ENCODE data around the gene TM9SF1. TPM values are rescaled to one million over a fixed set of nuclear protein-coding genes. Genes with fewer than 3 reads are reported as not detected.

Gene TM9SF1
- total RNA-seq, 3 donors from 2014 or later = 52.3 to 75.7 (median 71.1) TPM

GRCh38 chr14:24160850-24161804 lies 34.1 kb downstream of the TM9SF1 start, which contains the start of gene IRF9:
Gene IRF9 (plus strand): TSS chr14:24161265. CDS start chr14:24162145, 880 bp downstream.
- peaks cover 5% of the 10 kb centered on the region for H3K36me3 ChIP-seq
- no peaks in the 10 kb centered on the region for H3K27me3 ChIP-seq
- H3K27ac ChIP-seq = peak within 1 kb of the TSS; percentile 92 to 98
- peaks cover 0 to 5% of the 10 kb centered on the region in 2 donors for H3K4me1 ChIP-seq
- peak; percentile 93 for DNase-seq (ENCODE audit: low spot score in 2 of 2)
- intact Hi-C loops (cut with DNase I; ENCODE audit: low total_unique reads) = no loop called here
- H3K4me3 ChIP-seq = peak within 1 kb of the TSS; percentile 62 to 92 (median 71)
- TF ChIP-seq POLR2AphosphoS5 (IDR thresholded peaks at IDR 0.05) = peak; percentile 81 to 99 (median 97)
- TF ChIP-seq POLR2A (IDR thresholded peaks at IDR 0.05) = peak; percentile 52
- TF ChIP-seq CTCF (IDR thresholded peaks at IDR 0.05) = peak; percentile 96 to 98 (median 98)
- H3K9me3 ChIP-seq = no peaks in the 10 kb centered on the region

- Histone ChIP-seq H3K27ac (peak overlapping the region; percentile 92 to 98), H3K4me1 (peaks cover 0 to 5% of the 10 kb centered on the region in 2 donors), H3K36me3 (peaks cover 5% of the 10 kb centered on the region), H3K9me3 (no peaks in the 10 kb centered on the region), H3K27me3 (no peaks in the 10 kb centered on the region), H3K4me3 (no peak overlapping the region)
- no peak for DNase-seq (ENCODE audit: low spot score in 2 of 2)
- intact Hi-C loops (cut with DNase I; ENCODE audit: low total_unique reads) = no loop called here
- no peak for TF ChIP-seq POLR2AphosphoS5 (IDR thresholded peaks at IDR 0.05)
- no peak for TF ChIP-seq CTCF (IDR thresholded peaks at IDR 0.05)
- TF ChIP-seq POLR2A (IDR thresholded peaks at IDR 0.05) = no peak
These were observed 34.8 kb downstream of the TM9SF1 start for GRCh38 chr14:24160499-24160849.

- Histone ChIP-seq H3K27me3 (no peaks in the 10 kb centered on the region), H3K9me3 (no peaks in the 10 kb centered on the region), H3K4me3 (no peak overlapping the region), H3K36me3 (peaks cover 5% of the 10 kb centered on the region), H3K4me1 (peaks cover 0 to 5% of the 10 kb centered on the region in 2 donors), H3K27ac (peak overlapping the region; percentile 92 to 98)
- intact Hi-C loops (cut with DNase I; ENCODE audit: low total_unique reads) = no loop called here
- DNase-seq (ENCODE audit: low spot score in 2 of 2) = no peak
- TF ChIP-seq POLR2AphosphoS5 (IDR thresholded peaks at IDR 0.05) (no peak), CTCF (IDR thresholded peaks at IDR 0.05) (no peak), POLR2A (IDR thresholded peaks at IDR 0.05) (no peak)
These were observed 35.3 kb downstream of the TM9SF1 start for GRCh38 chr14:24159777-24160498.

- Histone ChIP-seq H3K9me3 (no peaks in the 10 kb centered on the region), H3K27ac (peak overlapping the region in 1 of 2 donors; percentile 19), H3K4me3 (no peak overlapping the region), H3K36me3 (peaks cover 5% of the 10 kb centered on the region), H3K4me1 (no peaks in the 10 kb centered on the region), H3K27me3 (no peaks in the 10 kb centered on the region)
- intact Hi-C loops (cut with DNase I; ENCODE audit: low total_unique reads) = no loop called here
- TF ChIP-seq CTCF (IDR thresholded peaks at IDR 0.05) (no peak), POLR2A (IDR thresholded peaks at IDR 0.05) (no peak), POLR2AphosphoS5 (IDR thresholded peaks at IDR 0.05) (no peak)
- no peak for DNase-seq (ENCODE audit: low spot score in 2 of 2)
These were observed 37.9 kb downstream of the TM9SF1 start for GRCh38 chr14:24157331-24157730.

Data from breast epithelium (tissue), 4 donors.